NCI-H345 treated with DMSO at 0.1 percent for 48 hours (cell line): ENCODE results near the gene ATXN2.

Source experiments
- DNase-seq: peaks from one replicate; lab custom pipeline; 2025; ENCODE audit not compliant: unreplicated experiment; lab: John Stamatoyannopoulos, UW

The ATXN2 gene

GRCh38 chr12:111451649-111452129, 147.4 kb downstream of the ATXN2 start:
- peak; percentile 53 for DNase-seq

GRCh38 chr12:111451232-111451631, 147.9 kb downstream of the ATXN2 start:
- DNase-seq: no peak

- DNase-seq: no peak
Observed at GRCh38 chr12:111450676-111451075, 148.4 kb downstream of the ATXN2 start.

- DNase-seq: no peak
Observed at GRCh38 chr12:111448846-111449790, 150.0 kb downstream of the ATXN2 start.

- no peak for DNase-seq
Observed at GRCh38 chr12:111448266-111448830, 150.8 kb downstream of the ATXN2 start.

- no peak for DNase-seq
Observed at GRCh38 chr12:111447571-111448265, 151.4 kb downstream of the ATXN2 start.

GRCh38 chr12:111446631-111447570, 152.2 kb downstream of the ATXN2 start:
- DNase-seq: no peak

- peak; percentile 2 for DNase-seq
Observed at GRCh38 chr12:111445726-111446581, 153.2 kb downstream of the ATXN2 start.

GRCh38 chr12:111444925-111445725, 154.0 kb downstream of the ATXN2 start:
- DNase-seq: no peak

GRCh38 chr12:111444314-111444924, 154.7 kb downstream of the ATXN2 start:
- no peak for DNase-seq

GRCh38 chr12:111443586-111443985, 155.5 kb downstream of the ATXN2 start:
- DNase-seq: no peak

GRCh38 chr12:111443086-111443485, 156.0 kb downstream of the ATXN2 start:
- no peak for DNase-seq

GRCh38 chr12:111442301-111443045, 156.6 kb downstream of the ATXN2 start:
- no peak for DNase-seq

GRCh38 chr12:111441107-111441928, 157.8 kb downstream of the ATXN2 start:
- no peak for DNase-seq

- no peak for DNase-seq
Observed at GRCh38 chr12:111440631-111441030, 158.5 kb downstream of the ATXN2 start.

GRCh38 chr12:111440152-111440551, 159.0 kb downstream of the ATXN2 start:
- no peak for DNase-seq

- DNase-seq: no peak
Observed at GRCh38 chr12:111439657-111440151, 159.4 kb downstream of the ATXN2 start.
